DMS79 treated with DMSO at 0.1 percent for 48 hours (cell line): ENCODE results near the gene PDE4B.

ENCODE experiments used
- DNase-seq: peaks from one replicate; lab custom pipeline; 2025; lab: John Stamatoyannopoulos, UW

Gene PDE4B

GRCh38 chr1:65792669-65793358, at the start of gene PDE4B:
Gene PDE4B, plus strand, starts transcription at chr1:65792895.
- DNase-seq: no peak

- no peak for DNase-seq
Measured at GRCh38 chr1:65744731-65745130, 48.0 kb upstream of the PDE4B start.

GRCh38 chr1:65751961-65752360, 40.7 kb upstream of the PDE4B start:
- no peak for DNase-seq

GRCh38 chr1:65756616-65757015, 36.1 kb upstream of the PDE4B start:
- DNase-seq: no peak

GRCh38 chr1:65757531-65757930, 35.2 kb upstream of the PDE4B start:
- no peak for DNase-seq

- DNase-seq: no peak
Measured at GRCh38 chr1:65758128-65758527, 34.6 kb upstream of the PDE4B start.

GRCh38 chr1:65759516-65759915, 33.2 kb upstream of the PDE4B start:
- DNase-seq: no peak

- no peak for DNase-seq
Measured at GRCh38 chr1:65762081-65762862, 30.4 kb upstream of the PDE4B start.

GRCh38 chr1:65764052-65764451, 28.6 kb upstream of the PDE4B start:
- no peak for DNase-seq

GRCh38 chr1:65765631-65766030, 27.1 kb upstream of the PDE4B start:
- DNase-seq: no peak

- no peak for DNase-seq
Measured at GRCh38 chr1:65769636-65770035, 23.1 kb upstream of the PDE4B start.

GRCh38 chr1:65772607-65773006, 20.1 kb upstream of the PDE4B start:
- DNase-seq: no peak

GRCh38 chr1:65773391-65774123, 19.1 kb upstream of the PDE4B start:
- DNase-seq: no peak

- no peak for DNase-seq
Measured at GRCh38 chr1:65788762-65789161, 3.9 kb upstream of the PDE4B start.

GRCh38 chr1:65791396-65791795, 1.3 kb upstream of the PDE4B start:
- DNase-seq: no peak

GRCh38 chr1:65791801-65792668, 660 bp upstream of the PDE4B start:
- no peak for DNase-seq

- no peak for DNase-seq
Measured at GRCh38 chr1:65793359-65793732, 651 bp downstream of the PDE4B start.

- DNase-seq: no peak
Measured at GRCh38 chr1:65795311-65795710, 2.6 kb downstream of the PDE4B start.

GRCh38 chr1:65799601-65800000, 6.9 kb downstream of the PDE4B start:
- DNase-seq: no peak

- DNase-seq: no peak
Measured at GRCh38 chr1:65804584-65804983, 11.9 kb downstream of the PDE4B start.

- DNase-seq: no peak
Measured at GRCh38 chr1:65812065-65812464, 19.4 kb downstream of the PDE4B start.

- DNase-seq: no peak
Measured at GRCh38 chr1:65813956-65814355, 21.3 kb downstream of the PDE4B start.
